Fibroblast of skin of right biceps (primary cell): ENCODE results near the gene RBM15.

Source experiments
- DNase-seq: peaks from one replicate; pipeline ENCODE4 v3.0.0-alpha.2; 2013

RBM15 gene

DNA sequence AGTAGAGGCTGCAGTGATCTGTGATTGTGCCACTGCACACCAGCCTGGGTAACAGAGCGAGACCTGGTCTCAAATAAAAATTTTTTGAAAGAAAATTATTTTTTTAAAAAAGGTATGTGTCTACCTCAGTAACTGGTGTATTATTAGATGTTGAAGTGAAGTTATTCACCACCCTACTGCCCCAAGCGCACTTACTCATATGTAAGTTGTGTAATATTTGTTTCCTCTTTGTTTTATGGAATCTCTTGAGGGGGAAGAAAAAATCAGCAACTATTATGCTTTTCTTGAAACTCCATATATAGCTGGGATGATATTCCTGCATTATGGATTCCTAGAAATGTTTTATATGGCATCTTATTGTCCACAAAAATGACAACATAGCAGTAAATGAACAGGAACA is 21.3 kb downstream of the RBM15 start:
- no peak for DNase-seq

DNA sequence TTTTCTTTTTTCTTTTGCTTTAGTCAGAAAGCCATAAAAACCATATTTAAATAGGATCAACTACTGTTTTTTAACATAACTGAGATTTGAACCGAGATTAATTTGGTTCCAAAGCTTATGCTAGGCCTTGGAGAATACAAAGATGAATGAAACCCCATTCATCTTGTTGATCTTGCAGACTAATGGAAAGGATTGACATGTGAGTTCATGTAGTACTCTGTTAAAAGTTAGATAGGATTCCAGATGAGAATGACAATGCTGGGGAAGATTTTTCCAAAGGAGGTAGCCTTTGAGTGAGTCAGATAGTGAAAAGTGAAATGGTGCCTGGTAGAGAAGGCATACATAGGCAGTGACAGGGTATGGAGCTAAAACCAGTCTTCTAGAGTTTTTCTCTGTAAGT is 22.7 kb downstream of the RBM15 start:
- DNase-seq: no peak

DNA sequence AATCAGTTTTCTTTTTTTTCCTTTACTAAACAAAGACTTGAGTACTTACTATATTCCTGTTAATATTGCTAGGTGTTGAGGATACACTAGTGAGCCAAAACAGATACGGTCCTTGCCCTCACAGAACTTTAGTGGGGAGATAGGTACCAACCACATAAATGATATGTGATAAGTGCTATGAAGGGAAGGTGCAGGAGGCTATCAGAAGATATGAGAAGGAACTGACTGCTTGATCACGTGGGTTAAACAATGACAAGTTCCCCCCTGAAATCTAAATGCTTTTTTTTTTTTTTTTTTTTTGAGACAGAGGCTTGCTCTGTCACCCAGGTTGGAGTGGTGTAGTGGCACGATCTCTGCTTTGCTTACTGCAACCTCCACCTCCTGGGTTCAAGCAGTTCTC is 25.0 kb downstream of the RBM15 start:
- no peak for DNase-seq

DNA sequence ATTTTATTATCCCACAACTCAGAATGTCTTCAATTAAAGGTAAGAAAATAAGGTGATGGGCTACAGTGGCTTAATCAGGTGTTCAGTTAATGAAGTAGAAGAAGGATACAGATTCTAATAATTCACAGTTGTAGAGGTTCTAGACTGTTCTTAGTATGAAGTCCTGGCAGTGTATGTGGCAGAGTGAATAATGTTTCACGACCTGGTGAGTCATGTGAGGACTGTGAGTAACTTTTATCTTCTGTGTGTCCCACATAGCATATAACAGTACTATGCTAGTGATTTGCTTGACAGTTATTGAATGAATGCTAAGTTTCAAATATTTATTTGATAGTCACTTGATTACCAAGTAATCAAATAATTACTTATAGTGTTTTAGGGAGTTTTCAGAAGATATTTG is 31.6 kb downstream of the RBM15 start:
- peak; percentile 65 for DNase-seq

DNA sequence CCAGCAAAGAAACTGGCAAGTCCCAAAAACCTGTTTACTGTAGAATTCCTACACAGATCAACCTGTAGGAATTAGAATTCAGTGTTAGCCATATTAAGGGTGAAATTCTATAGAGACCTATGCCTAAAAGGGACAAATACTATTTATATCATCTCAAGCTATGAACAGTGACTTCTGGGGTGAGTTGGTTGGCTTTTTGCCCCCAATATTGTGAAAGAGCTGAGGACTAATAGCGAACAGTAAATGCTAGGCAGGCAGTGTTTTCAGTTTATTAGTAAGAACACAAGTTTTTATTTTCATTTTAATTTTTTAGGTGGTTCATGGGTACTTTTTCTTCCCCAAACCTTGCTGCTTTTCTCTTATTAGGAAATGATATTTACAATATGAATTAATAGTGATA is 36.3 kb downstream of the RBM15 start:
- no peak for DNase-seq

DNA sequence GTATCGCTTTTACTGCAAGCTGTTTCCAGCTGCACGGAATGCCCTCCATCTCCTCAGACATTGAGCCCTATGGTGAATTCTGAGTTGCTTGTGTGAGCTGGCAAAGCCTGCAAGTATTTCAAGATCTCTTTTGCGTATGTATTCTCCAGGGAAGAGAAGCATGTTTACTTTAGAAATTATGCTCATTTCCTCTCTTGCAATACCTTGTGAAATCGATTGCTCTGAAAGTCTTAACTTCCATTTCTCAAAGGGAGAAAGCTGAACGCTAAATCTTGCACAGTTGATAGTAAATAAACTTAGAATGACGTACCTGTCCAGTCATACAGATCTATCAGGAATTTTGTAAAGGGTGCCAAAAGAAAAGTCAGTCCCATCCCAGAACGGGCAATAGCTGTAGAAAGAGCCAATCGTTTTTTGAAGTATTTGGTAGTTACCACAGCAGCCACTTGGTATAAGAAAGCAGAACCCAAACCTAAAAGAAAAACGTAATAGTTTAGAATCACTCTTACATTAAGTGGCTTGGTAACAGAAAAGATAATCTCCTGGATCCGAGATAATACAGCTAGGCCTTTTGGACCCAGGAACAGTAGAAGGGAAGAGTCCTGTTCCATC is 41.6 kb downstream of the RBM15 start:
- peak; percentile 36 for DNase-seq

DNA sequence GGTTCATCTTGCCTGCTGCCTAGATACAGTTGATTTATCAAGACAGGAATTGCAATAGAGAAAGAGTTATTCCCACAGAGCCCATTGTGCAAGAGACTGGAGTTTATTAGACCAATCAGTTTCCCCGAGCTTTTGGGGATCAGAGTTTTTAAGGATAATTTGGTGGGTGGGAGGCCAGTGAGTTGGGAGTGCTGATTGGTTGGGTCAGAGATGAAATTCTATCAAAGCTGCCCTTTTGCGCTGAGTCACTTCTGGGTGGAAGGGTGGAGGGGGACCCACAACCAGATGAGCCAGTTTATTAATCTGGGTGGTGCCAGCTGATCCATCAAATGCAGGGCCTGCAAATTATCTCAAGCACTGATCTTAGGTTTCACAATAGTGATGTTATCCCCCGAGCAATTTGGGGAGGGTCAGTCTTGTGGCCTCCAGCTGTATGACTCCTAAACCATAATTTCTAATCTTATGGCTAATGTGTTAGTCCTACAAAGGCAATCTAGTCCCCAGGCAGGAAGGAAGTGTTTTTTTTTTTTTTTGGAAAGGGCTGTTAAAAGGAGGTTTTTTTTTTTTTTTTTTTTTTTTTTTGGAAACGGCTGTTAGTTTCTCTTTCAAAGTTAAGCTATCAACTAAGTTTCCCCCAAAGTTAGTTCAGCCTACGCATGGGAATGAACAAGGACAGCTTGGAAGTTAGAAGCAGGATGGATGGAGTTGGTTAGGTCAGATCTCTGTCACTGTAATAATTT is 44.2 kb downstream of the RBM15 start:
- no peak for DNase-seq

DNA sequence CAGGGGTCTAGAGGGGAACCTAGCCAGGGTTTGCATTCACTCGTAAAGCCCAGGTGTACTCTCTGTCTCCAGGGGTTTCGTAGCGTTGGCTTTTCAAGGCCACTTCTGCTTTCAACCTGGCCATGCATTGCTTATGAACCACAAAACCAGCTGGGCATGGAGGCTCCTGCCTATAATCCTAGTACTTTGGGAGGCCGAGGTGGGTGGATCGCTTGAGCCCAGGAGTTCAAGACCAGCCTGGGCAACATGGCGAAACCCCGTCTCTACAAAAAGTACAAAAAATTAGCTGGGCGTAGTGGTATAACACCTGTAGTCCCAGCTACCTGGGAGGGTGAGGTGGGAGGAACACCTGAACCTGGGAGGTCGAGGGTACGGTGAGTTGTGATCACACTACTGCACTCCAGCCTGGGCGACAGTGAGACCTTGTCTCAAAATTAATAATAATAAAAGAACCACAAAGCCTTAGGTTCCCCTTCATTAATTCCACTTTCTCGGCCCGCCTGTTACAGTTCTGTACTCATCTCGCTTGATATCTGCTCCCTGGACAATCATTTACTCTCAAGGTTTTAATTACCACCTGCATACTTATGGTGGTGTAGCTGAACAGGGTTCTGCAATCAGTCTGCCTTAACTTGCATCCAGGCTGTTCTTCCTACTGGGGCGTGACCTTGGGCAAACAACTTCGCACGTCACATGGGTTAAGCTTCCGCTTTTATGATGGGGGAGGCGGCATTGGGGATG is 45.6 kb downstream of the RBM15 start:
- DNase-seq: no peak

DNA sequence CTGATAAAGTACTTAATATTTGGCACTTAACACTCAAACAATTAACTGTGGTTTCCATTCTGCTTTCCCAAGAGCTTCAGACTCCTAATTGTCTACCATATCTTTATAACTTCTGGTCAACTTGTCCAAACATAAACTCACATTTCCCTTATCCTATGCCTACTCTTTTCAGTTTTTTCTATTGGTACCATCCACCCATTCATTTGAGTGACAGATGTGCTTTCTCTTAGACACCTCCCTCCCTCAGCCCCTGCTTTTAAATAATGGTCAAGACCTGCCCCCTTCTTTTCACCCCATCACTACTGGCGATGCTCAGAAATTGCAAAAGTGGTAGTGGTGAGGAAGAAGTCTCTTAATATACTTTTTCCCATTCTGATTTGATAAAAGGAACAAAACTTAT is 46.2 kb downstream of the RBM15 start:
- DNase-seq: no peak

DNA sequence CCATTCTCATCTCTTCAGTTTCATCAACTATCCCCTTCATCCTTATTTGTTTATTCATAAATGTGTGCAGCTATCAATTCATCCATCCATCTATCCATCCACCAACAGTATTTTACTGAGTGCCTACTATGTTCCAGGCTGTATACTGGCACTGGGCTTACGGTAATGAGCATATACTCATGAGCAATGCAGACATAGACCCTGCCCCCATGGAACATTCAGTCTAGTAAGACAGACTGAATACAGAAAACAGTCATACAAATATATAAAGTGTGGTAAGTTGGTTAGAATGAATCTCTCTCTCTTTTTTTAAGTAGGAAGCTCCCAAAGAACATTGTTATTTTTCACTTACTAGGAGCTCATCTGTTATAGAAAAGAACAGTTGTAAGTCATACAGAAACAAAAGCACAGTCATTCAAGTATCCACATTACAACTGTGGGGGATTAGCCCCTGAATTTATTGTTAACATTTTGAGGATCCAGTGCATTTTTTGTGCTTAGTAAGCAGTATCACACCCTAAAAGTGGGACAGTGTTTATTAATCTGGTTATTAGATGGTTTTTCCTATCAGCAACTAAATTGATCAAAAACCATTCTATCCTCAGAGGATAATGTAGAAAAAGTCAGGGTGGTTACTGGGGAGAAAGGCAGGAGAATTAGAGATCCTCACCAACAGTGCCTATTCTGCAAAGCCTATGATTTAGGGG is 48.0 kb downstream of the RBM15 start:
- DNase-seq: no peak

DNA sequence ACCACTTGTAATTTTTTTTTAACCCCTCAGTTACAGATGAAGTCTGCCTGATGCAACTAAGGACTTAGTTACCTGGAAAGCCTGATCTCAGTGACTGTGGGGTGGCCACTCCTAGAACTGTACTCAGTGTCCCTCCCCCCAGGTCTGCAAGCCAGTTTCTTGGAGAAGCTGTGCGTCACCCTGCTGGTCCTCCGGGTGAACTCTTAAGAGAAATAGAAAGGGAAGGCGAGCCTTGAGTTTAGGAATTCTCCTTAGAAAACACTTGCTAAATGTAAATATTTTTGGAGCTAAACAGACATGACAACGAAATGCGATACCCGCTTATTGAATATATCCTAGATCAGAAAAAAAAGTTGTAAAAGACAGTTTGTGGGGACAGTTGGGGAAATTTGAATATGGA is 50.9 kb downstream of the RBM15 start:
- DNase-seq: peak; percentile 73

DNA sequence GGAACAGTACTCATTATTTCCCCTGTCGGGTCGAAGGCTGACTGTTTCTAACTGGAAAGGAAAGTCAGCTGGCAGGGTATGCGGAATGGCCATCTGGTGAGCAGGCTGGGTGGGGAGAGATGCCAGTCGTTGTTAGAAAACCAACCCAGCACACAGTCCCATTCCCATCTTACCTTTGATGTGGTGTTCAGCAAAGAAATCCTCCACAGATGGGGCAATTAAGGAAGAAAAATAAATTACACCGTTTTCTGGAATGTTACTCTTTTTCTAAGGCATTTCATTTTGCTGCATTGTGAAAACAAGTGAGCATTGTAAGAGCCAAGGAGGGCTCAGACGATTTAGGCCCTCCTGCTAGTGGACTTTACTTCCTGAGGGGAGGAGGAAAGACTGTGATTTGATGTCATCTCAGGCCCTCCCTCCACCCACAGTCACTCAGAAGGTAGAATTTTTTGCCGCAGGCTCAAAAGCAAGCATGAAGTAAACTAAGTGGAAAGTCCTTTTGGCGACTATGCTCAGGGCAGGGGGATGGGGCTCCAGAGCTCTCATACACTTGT is 51.6 kb downstream of the RBM15 start, which contains the start of gene SLC16A4:
Gene SLC16A4, minus strand, starts transcription at position 335 of the 554 bp plus-strand sequence. CDS start 1,703 bp downstream, outside the sequence.
- peak; percentile 52 for DNase-seq

DNA sequence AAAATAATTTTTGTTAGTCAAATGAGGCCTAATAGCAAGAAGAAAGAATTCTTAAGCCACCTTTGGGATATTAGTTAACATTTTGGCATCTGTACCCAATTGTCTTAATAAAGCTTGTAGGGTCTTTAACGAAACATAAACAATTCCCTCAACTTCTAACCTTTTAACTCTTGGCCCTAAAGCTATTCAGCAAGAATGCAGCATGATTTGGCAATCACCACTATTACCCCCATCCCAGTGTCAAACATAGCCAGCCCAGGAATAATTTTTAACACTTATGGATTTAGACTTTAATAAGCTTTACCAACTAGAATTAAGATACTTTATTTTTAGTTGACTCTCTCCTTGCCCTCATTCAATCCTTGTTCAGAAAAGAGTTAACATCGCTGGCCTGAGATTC is 54.1 kb downstream of the RBM15 start:
- DNase-seq: no peak

DNA sequence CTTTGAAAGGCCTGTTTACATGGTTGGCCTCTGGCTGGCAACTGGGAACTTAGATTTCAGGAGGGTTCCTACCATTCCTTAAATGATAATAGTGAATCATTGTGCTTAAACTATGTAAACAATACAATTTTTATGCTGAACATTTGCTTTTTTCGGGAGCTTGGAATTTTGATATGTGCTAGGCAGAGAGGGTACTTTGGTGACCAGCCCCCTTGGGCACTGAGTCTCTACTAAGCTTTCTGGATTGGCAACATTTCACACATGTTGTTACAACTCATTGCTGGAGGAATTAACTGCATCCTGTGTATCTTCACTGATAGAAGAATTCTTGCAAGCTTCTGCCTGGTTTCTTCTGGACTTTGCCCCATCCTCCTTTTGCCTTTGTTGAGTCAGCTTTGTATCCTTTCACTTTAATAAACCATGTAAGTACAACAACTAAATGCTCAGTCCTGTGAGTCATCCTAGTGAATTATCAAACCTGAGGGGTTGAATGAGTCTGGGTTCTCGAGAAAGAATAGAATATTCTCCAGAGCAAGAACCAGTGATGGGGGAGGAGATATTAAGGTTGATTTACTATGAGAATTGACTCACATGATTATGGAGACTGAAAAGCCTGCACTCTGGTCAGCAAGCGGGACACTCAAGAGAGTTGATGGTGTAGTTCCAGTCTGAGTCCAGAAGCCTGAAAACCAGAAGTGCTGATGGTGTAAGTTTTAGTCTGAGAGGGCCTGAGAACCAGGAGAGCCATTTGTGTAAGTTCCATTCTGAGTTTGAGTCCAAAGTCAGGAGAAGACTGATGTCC is 54.7 kb downstream of the RBM15 start:
- peak; percentile 83 for DNase-seq

DNA sequence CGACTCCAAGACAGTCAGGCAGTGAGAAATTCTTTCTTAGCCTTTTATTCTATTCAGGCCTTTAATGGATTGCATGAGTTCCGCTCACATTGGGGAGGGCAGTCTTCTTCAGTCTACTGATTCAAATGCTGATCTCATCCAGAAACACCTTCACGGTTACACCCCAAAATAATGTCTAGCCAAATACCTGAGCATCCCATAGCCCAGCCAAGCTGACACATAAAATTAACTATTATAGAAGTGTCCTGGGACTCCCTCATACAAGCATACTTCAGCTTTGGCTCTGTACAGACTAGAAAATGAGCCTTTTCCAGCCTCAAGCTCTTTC is 55.3 kb downstream of the RBM15 start:
- DNase-seq: no peak
